Mononuclear cell (primary cell): ENCODE measurements around the gene XXYLT1. TPM values are rescaled to one million over a fixed set of nuclear protein-coding genes. Genes with fewer than 3 reads are reported as not detected.

Experiments
- H3K27me3 ChIP-seq: 2 replicates; pipeline ENCODE4 v1.6.0; 2011; ENCODE audit warnings: low read length, control low read depth; ENCODE audit not compliant: insufficient read depth
- H3K4me1 ChIP-seq: 2 replicates; pipeline ENCODE4 v1.5.1; 2011; ENCODE audit warnings: mild to moderate bottlenecking, low read length, control low read depth; ENCODE audit not compliant: insufficient read depth
- H3K4me3 ChIP-seq: 2 replicates; pipeline ENCODE4 v1.5.1; 2011; ENCODE audit warnings: mild to moderate bottlenecking, low read length, moderate library complexity
- H3K9me3 ChIP-seq: 2 replicates; pipeline ENCODE4 v1.5.1; 2011; ENCODE audit warnings: low read depth, mild to moderate bottlenecking, control low read depth, low read length
- total RNA-seq: library from RNA; depleted of rRNA; stranded (reverse); fragments of >200 nt; gene quantifications from one replicate; pipeline ENCODE4 v1.2.3, GENCODE V29; 2012

Gene XXYLT1
- total RNA-seq, 1 donor, result 9.0 TPM

- no peaks in the 10 kb centered on the region for H3K27me3 ChIP-seq
- H3K9me3 ChIP-seq, result no peaks in the 10 kb centered on the region
- H3K4me1 ChIP-seq, result peaks cover 5% of the 10 kb centered on the region
- H3K4me3 ChIP-seq, result no peak overlapping the region
Measured at GRCh38 chr3:195131176-195131575, 139.8 kb downstream of the XXYLT1 start.

GRCh38 chr3:195129644-195130492 is 141.1 kb downstream of the XXYLT1 start:
- H3K4me1 ChIP-seq, result peaks cover 3% of the 10 kb centered on the region
- H3K27me3 ChIP-seq, result no peaks in the 10 kb centered on the region
- H3K9me3 ChIP-seq, result no peaks in the 10 kb centered on the region
- no peak overlapping the region for H3K4me3 ChIP-seq

- no peaks in the 10 kb centered on the region for H3K27me3 ChIP-seq
- H3K4me3 ChIP-seq, result no peak overlapping the region
- H3K9me3 ChIP-seq, result no peaks in the 10 kb centered on the region
- peaks cover 3% of the 10 kb centered on the region for H3K4me1 ChIP-seq
Measured at GRCh38 chr3:195129072-195129643, 141.8 kb downstream of the XXYLT1 start.

GRCh38 chr3:195128255-195129071 is 142.5 kb downstream of the XXYLT1 start:
- no peak overlapping the region for H3K4me3 ChIP-seq
- no peaks in the 10 kb centered on the region for H3K27me3 ChIP-seq
- peaks cover 3% of the 10 kb centered on the region for H3K4me1 ChIP-seq
- no peaks in the 10 kb centered on the region for H3K9me3 ChIP-seq

- no peak overlapping the region for H3K4me3 ChIP-seq
- no peaks in the 10 kb centered on the region for H3K9me3 ChIP-seq
- H3K27me3 ChIP-seq, result no peaks in the 10 kb centered on the region
- peaks cover 3% of the 10 kb centered on the region for H3K4me1 ChIP-seq
Measured at GRCh38 chr3:195126056-195126605, 144.8 kb downstream of the XXYLT1 start.

GRCh38 chr3:195125646-195126045 is 145.3 kb downstream of the XXYLT1 start:
- peaks cover 3% of the 10 kb centered on the region for H3K4me1 ChIP-seq
- H3K9me3 ChIP-seq, result no peaks in the 10 kb centered on the region
- no peaks in the 10 kb centered on the region for H3K27me3 ChIP-seq
- no peak overlapping the region for H3K4me3 ChIP-seq

GRCh38 chr3:195124378-195124992 is 146.5 kb downstream of the XXYLT1 start:
- no peaks in the 10 kb centered on the region for H3K9me3 ChIP-seq
- H3K27me3 ChIP-seq, result no peaks in the 10 kb centered on the region
- peaks cover 3% of the 10 kb centered on the region for H3K4me1 ChIP-seq
- no peak overlapping the region for H3K4me3 ChIP-seq

GRCh38 chr3:195123281-195123691 is 147.7 kb downstream of the XXYLT1 start:
- Histone ChIP-seq H3K4me1 (peaks cover 3% of the 10 kb centered on the region), H3K27me3 (no peaks in the 10 kb centered on the region), H3K9me3 (no peaks in the 10 kb centered on the region), H3K4me3 (no peak overlapping the region)

GRCh38 chr3:195122261-195122660 is 148.7 kb downstream of the XXYLT1 start:
- Histone ChIP-seq H3K27me3 (no peaks in the 10 kb centered on the region), H3K4me3 (no peak overlapping the region), H3K9me3 (no peaks in the 10 kb centered on the region), H3K4me1 (peaks cover 3% of the 10 kb centered on the region)

- Histone ChIP-seq H3K4me1 (no peaks in the 10 kb centered on the region), H3K9me3 (no peaks in the 10 kb centered on the region), H3K4me3 (no peak overlapping the region), H3K27me3 (no peaks in the 10 kb centered on the region)
Measured at GRCh38 chr3:195120267-195120601, 150.7 kb downstream of the XXYLT1 start.

- H3K9me3 ChIP-seq, result no peaks in the 10 kb centered on the region
- no peak overlapping the region for H3K4me3 ChIP-seq
- H3K27me3 ChIP-seq, result no peaks in the 10 kb centered on the region
- H3K4me1 ChIP-seq, result no peaks in the 10 kb centered on the region
Measured at GRCh38 chr3:195119461-195120266, 151.3 kb downstream of the XXYLT1 start.

GRCh38 chr3:195118671-195119070 is 152.3 kb downstream of the XXYLT1 start:
- Histone ChIP-seq H3K9me3 (no peaks in the 10 kb centered on the region), H3K4me3 (no peak overlapping the region)

GRCh38 chr3:195117978-195118581 is 152.9 kb downstream of the XXYLT1 start:
- H3K27me3 ChIP-seq, result no peaks in the 10 kb centered on the region
- no peaks in the 10 kb centered on the region for H3K9me3 ChIP-seq
- no peak overlapping the region for H3K4me3 ChIP-seq
- H3K4me1 ChIP-seq, result no peaks in the 10 kb centered on the region

More at GRCh38 chr3:195118671-195119070, 152.3 kb downstream of the XXYLT1 start:
- Histone ChIP-seq H3K27me3 (no peaks in the 10 kb centered on the region), H3K4me1 (no peaks in the 10 kb centered on the region)
